Measurements from ENCODE around the gene USP37. TPM values are rescaled to one million over a fixed set of nuclear protein-coding genes. Genes with fewer than 3 reads are reported as not detected.
A peak's percentile ranks its signal among the peaks of the same experiment; 100 is the strongest.

USP37 gene
- total and polyA plus RNA-seq, 2 of the 13 experiments (the other 11 are each of a cell fraction or from before 2014, with no cell fraction given) = 6.5 to 30.6 TPM

DNA sequence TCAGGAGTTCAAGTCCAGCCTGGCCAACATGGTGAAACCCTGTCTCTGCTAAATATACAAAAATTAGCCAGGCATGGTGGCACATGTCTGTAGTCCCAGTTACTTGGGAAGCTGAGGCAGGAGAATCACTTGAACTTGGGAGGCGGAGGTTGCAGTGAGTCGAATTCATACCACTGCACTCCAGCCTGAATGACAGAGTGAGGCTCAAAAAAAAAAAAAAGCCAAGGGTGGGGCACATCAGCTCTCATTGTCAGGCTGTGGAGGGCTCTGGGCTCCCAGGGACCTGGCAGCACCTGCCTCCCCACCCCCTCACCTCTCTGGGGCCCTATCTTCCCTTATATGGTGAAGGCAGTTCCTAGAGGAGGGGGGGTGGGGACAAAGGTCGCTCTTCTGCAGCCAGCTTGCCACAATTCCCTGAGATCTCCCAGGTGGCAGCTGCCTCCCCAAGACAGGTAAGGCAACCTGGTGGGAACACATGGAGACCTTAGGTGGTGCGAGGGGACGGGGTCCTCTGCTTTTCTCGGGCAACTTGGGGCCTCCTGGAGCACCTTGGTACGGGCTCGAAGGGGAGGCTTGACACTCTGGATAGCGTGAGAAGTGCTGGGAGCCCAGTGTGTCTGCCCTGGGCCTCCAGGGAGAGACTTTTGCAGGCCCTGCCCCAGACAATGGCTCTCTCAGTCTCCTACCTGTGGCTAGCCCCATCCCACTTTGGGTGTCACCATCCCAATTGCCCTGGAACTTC lies 149.3 kb downstream of the USP37 start, which contains the start of gene VIL1 (continued):
- peak; percentile 94 for TF ChIP-seq HDAC1 (CRISPR knock-in tag; IDR thresholded peaks at IDR 0.05)
- peak; percentile 59; the same call in 1 of the 2 replicates for TF ChIP-seq HNRNPL (IDR thresholded peaks at IDR 0.05; ENCODE audit: low read depth, low read length)
- TF ChIP-seq FOXP1 (IDR thresholded peaks at IDR 0.05) = no peak
- TF ChIP-seq FOXP1 (CRISPR knock-in tag; IDR thresholded peaks at IDR 0.05) = peak; percentile 59
- peak; percentile 52; the same call in 1 of the 2 replicates for TF ChIP-seq KMT2B (CRISPR knock-in tag; IDR thresholded peaks at IDR 0.05)
- no peak for TF ChIP-seq ZFP82 (CRISPR knock-in tag; IDR thresholded peaks at IDR 0.05; ENCODE audit: borderline replicate concordance)
- TF ChIP-seq PHF20 (CRISPR knock-in tag; IDR thresholded peaks at IDR 0.05) = peak; percentile 4; the same call in 1 of the 2 replicates
- TF ChIP-seq ZNF773 (CRISPR knock-in tag; IDR thresholded peaks at IDR 0.05; ENCODE audit: borderline replicate concordance) = peak; percentile 48; the same call in 1 of the 2 replicates
- peak; percentile 66 for TF ChIP-seq NCOA2 (CRISPR knock-in tag; IDR thresholded peaks at IDR 0.05)
- TF ChIP-seq IRF2 (CRISPR knock-in tag; IDR thresholded peaks at IDR 0.05) = peak; percentile 81
- TF ChIP-seq GLI4 (CRISPR knock-in tag; IDR thresholded peaks at IDR 0.05; ENCODE audit: borderline replicate concordance) = 0 out of 2 replicates have a peak, but pooled peaks have one; percentile 62
- TF ChIP-seq, protein P1, sequence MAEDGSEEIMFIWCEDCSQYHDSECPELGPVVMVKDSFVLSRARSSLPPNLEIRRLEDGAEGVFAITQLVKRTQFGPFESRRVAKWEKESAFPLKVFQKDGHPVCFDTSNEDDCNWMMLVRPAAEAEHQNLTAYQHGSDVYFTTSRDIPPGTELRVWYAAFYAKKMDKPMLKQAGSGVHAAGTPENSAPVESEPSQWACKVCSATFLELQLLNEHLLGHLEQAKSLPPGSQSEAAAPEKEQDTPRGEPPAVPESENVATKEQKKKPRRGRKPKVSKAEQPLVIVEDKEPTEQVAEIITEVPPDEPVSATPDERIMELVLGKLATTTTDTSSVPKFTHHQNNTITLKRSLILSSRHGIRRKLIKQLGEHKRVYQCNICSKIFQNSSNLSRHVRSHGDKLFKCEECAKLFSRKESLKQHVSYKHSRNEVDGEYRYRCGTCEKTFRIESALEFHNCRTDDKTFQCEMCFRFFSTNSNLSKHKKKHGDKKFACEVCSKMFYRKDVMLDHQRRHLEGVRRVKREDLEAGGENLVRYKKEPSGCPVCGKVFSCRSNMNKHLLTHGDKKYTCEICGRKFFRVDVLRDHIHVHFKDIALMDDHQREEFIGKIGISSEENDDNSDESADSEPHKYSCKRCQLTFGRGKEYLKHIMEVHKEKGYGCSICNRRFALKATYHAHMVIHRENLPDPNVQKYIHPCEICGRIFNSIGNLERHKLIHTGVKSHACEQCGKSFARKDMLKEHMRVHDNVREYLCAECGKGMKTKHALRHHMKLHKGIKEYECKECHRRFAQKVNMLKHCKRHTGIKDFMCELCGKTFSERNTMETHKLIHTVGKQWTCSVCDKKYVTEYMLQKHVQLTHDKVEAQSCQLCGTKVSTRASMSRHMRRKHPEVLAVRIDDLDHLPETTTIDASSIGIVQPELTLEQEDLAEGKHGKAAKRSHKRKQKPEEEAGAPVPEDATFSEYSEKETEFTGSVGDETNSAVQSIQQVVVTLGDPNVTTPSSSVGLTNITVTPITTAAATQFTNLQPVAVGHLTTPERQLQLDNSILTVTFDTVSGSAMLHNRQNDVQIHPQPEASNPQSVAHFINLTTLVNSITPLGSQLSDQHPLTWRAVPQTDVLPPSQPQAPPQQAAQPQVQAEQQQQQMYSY (CRISPR knock-in tag; IDR thresholded peaks at IDR 0.05) = no peak
- TF ChIP-seq SRF (IDR thresholded peaks at IDR 0.05; ENCODE audit: low read depth, low read length) = peak; percentile 100
- no peak for TF ChIP-seq REXO4 (CRISPR knock-in tag; IDR thresholded peaks at IDR 0.05; ENCODE audit: borderline replicate concordance)
- peak; percentile 40; the same call in 1 of the 2 replicates for TF ChIP-seq ZNF558 (CRISPR knock-in tag; IDR thresholded peaks at IDR 0.05; ENCODE audit: borderline replicate concordance)
- TF ChIP-seq JUN (CRISPR knock-in tag; IDR thresholded peaks at IDR 0.05) = no peak; the same call in 1 of the 2 replicates
- TF ChIP-seq KDM6A (CRISPR knock-in tag; IDR thresholded peaks at IDR 0.05; ENCODE audit: low read depth) = peak; percentile 89
- TF ChIP-seq, protein P2, sequence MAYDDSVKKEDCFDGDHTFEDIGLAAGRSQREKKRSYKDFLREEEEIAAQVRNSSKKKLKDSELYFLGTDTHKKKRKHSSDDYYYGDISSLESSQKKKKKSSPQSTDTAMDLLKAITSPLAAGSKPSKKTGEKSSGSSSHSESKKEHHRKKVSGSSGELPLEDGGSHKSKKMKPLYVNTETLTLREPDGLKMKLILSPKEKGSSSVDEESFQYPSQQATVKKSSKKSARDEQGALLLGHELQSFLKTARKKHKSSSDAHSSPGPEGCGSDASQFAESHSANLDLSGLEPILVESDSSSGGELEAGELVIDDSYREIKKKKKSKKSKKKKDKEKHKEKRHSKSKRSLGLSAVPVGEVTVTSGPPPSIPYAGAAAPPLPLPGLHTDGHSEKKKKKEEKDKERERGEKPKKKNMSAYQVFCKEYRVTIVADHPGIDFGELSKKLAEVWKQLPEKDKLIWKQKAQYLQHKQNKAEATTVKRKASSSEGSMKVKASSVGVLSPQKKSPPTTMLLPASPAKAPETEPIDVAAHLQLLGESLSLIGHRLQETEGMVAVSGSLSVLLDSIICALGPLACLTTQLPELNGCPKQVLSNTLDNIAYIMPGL (CRISPR knock-in tag; IDR thresholded peaks at IDR 0.05; ENCODE audit: borderline replicate concordance in 1 of 2, low read depth in 1 of 2) = peak; percentile 39 to 78; a peak in 2 of 4 replicates
- peak; percentile 80 for TF ChIP-seq RXRB (CRISPR knock-in tag; IDR thresholded peaks at IDR 0.05; ENCODE audit: borderline replicate concordance)
- no peak for TF ChIP-seq ZNF569 (CRISPR knock-in tag; IDR thresholded peaks at IDR 0.05; ENCODE audit: borderline replicate concordance)
- peak; percentile 23; the same call in 1 of the 2 replicates for TF ChIP-seq ZNF460 (CRISPR knock-in tag; IDR thresholded peaks at IDR 0.05; ENCODE audit: borderline replicate concordance)
- TF ChIP-seq, protein P3, sequence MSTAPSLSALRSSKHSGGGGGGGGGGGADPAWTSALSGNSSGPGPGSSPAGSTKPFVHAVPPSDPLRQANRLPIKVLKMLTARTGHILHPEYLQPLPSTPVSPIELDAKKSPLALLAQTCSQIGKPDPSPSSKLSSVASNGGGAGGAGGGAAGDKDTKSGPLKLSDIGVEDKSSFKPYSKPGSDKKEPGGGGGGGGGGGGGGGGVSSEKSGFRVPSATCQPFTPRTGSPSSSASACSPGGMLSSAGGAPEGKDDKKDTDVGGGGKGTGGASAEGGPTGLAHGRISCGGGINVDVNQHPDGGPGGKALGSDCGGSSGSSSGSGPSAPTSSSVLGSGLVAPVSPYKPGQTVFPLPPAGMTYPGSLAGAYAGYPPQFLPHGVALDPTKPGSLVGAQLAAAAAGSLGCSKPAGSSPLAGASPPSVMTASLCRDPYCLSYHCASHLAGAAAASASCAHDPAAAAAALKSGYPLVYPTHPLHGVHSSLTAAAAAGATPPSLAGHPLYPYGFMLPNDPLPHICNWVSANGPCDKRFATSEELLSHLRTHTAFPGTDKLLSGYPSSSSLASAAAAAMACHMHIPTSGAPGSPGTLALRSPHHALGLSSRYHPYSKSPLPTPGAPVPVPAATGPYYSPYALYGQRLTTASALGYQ (CRISPR knock-in tag; IDR thresholded peaks at IDR 0.05) = peak; percentile 71; the same call in 1 of the 2 replicates
- no peak; the same call in 1 of the 2 replicates for TF ChIP-seq ZFP41 (CRISPR knock-in tag; IDR thresholded peaks at IDR 0.05; ENCODE audit: borderline replicate concordance)

All from HepG2 (cell line).